ENCODE measurements around the gene ANTXR2. TPM values are rescaled to one million over a fixed set of nuclear protein-coding genes. Genes with fewer than 3 reads are reported as not detected.

Gene ANTXR2
- total and polyA plus RNA-seq, 2 donors (not counting 3 experiments of a cell fraction or from before 2014, with no cell fraction given) = 6.6 to 64.6 TPM

GRCh38 chr4:80104927-80105326, 31.9 kb upstream of the ANTXR2 start:
- Histone ChIP-seq H3K4me3 (replicated peaks in 1 of 3; ENCODE audit: insufficient read depth in 1 of 3, low read depth in 1 of 3, low read length in 3 of 3) (no peak overlapping the region), H3K9me3 (replicated peaks; ENCODE audit: control insufficient read depth, insufficient read depth, low read length) (no peaks in the 10 kb centered on the region), H3K27ac (ENCODE audit: insufficient read depth, low read depth, low read length) (no peak overlapping the region), H3K27me3 (ENCODE audit: control insufficient read depth in 2 of 2, insufficient read depth in 2 of 2, low read length in 2 of 2) (no peaks in the 10 kb centered on the region), H3K36me3 (ENCODE audit: control insufficient read depth in 2 of 2, extremely low read depth in 1 of 2, insufficient read depth in 2 of 2, low read length in 2 of 2) (no peaks in the 10 kb centered on the region), H3K4me2 (ENCODE audit: insufficient read depth, low read length) (no peak overlapping the region), H2AFZ (ENCODE audit: low read depth, low read length) (no peak overlapping the region), H3K9me1 (replicated peaks; ENCODE audit: control insufficient read depth, extremely low read depth, insufficient read depth, low read length) (no peaks in the 10 kb centered on the region), H3K9ac (replicated peaks; ENCODE audit: extremely low read depth, insufficient read depth, low read length) (no peak overlapping the region), H3K79me2 (ENCODE audit: control insufficient read depth, insufficient read depth, low read length) (no peaks in the 10 kb centered on the region), H4K20me1 (replicated peaks; ENCODE audit: control insufficient read depth, extremely low read depth, insufficient read depth, low read length) (no peaks in the 10 kb centered on the region), H3K4me1 (ENCODE audit: control insufficient read depth, extremely low read depth, insufficient read depth, low read length) (no peaks in the 10 kb centered on the region)
- intact Hi-C loops (cut with micrococcal nuclease) = no loop called here
- dilution Hi-C loops (cut with MboI; ENCODE audit: extremely low pct_ligation_motif_present, low sequenced_read_pairs) = no loop called here
- CTCF ChIA-PET = interaction anchor here (2.7 kb wide), 1 partner anchor 31 kb away, joined by 7 read pairs; the partner anchor contains the start of gene ANTXR2
- no peak for DNase-seq (ENCODE audit: low read depth, low spot score)
- no peak for FAIRE-seq
- BruUV-seq (replicated peaks) = no TSS peak
- no peak for TF ChIP-seq POLR2AphosphoS5 (IDR thresholded peaks at IDR 0.05; ENCODE audit: insufficient read depth, low read depth, low read length)
- TF ChIP-seq FOS (IDR thresholded peaks at IDR 0.05; ENCODE audit: borderline replicate concordance, insufficient read depth, low read length) = no peak
- TF ChIP-seq MAX (IDR thresholded peaks at IDR 0.05; ENCODE audit: insufficient read depth, insufficient read length) = no peak
- POLR2A ChIA-PET = no interaction called here

DNA sequence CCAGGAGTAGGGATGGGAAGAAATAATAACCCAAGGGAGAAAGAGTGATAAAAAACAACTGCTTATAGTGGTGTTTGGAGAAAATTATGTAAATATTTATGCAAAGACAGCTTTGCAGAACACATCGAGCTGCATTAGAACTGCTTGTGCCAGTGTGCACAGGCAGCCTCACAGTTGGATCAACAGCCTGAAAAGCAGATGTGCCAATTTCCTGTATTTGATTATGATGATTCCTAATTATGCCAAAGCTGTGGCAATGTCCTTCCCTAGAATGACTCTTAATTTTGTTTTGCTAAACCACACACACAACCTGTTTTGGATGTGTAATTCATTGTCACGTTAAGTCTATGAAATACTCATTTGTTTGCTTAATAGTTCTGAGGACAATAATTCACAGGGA, 30.6 kb upstream of the ANTXR2 start:
- ChIA-PET POLR2A (no interaction called here), CTCF (interaction anchor here (0.7 kb wide), 1 partner anchor 23 kb away, joined by 3 read pairs; no protein-coding TSS in a partner anchor)
- intact Hi-C loops (cut with micrococcal nuclease) (no loop called here), dilution Hi-C loops (cut with MboI; ENCODE audit: extremely low pct_ligation_motif_present, low sequenced_read_pairs) (no loop called here)
- FAIRE-seq (no peak), DNase-seq (ENCODE audit: low read depth, low spot score) (no peak)
- Histone ChIP-seq H3K9ac (replicated peaks; ENCODE audit: extremely low read depth, insufficient read depth, low read length) (no peak overlapping the region), H3K4me2 (ENCODE audit: insufficient read depth, low read length) (no peak overlapping the region), H4K20me1 (replicated peaks; ENCODE audit: control insufficient read depth, extremely low read depth, insufficient read depth, low read length) (no peaks in the 10 kb centered on the region), H3K9me3 (replicated peaks; ENCODE audit: control insufficient read depth, insufficient read depth, low read length) (no peaks in the 10 kb centered on the region), H3K9me1 (replicated peaks; ENCODE audit: control insufficient read depth, extremely low read depth, insufficient read depth, low read length) (no peaks in the 10 kb centered on the region), H3K27ac (ENCODE audit: insufficient read depth, low read depth, low read length) (no peak overlapping the region), H3K4me3 (replicated peaks in 1 of 3; ENCODE audit: insufficient read depth in 1 of 3, low read depth in 1 of 3, low read length in 3 of 3) (no peak overlapping the region), H2AFZ (ENCODE audit: low read depth, low read length) (no peak overlapping the region), H3K27me3 (ENCODE audit: control insufficient read depth in 2 of 2, insufficient read depth in 2 of 2, low read length in 2 of 2) (no peaks in the 10 kb centered on the region), H3K4me1 (ENCODE audit: control insufficient read depth, extremely low read depth, insufficient read depth, low read length) (no peaks in the 10 kb centered on the region), H3K79me2 (ENCODE audit: control insufficient read depth, insufficient read depth, low read length) (no peaks in the 10 kb centered on the region), H3K36me3 (ENCODE audit: control insufficient read depth in 2 of 2, extremely low read depth in 1 of 2, insufficient read depth in 2 of 2, low read length in 2 of 2) (no peaks in the 10 kb centered on the region)
- BruUV-seq (replicated peaks) = no TSS peak
- TF ChIP-seq MYC (IDR thresholded peaks at IDR 0.05; ENCODE audit: low read depth, low read length) (no peak), POLR2AphosphoS5 (IDR thresholded peaks at IDR 0.05; ENCODE audit: insufficient read depth, low read depth, low read length) (no peak), JUN (IDR thresholded peaks at IDR 0.05; ENCODE audit: borderline replicate concordance, insufficient read depth, insufficient read length, low read depth) (no peak), POLR2A (IDR thresholded peaks at IDR 0.05; ENCODE audit: low read depth, low read length) (no peak), MAX (IDR thresholded peaks at IDR 0.05; ENCODE audit: insufficient read depth, insufficient read length) (no peak), CTCF (IDR thresholded peaks at IDR 0.05; ENCODE audit: extremely low read depth in 1 of 2, insufficient read depth in 1 of 2, low read depth in 1 of 2, low read length in 2 of 2) (no peak), EZH2 (IDR thresholded peaks at IDR 0.05; ENCODE audit: borderline replicate concordance, low read depth, low read length, severe bottlenecking) (no peak), FOS (IDR thresholded peaks at IDR 0.05; ENCODE audit: borderline replicate concordance, insufficient read depth, low read length) (no peak), GATA2 (IDR thresholded peaks at IDR 0.05; ENCODE audit: insufficient read depth, insufficient read length, low read depth, low read length) (no peak)

All from endothelial cell of umbilical vein (primary cell).